NCI-H1417 treated with DMSO at 0.1 percent for 48 hours (cell line): ENCODE measurements around the gene PIK3CB.

Experiments used
- DNase-seq: peaks from one replicate; lab custom pipeline; 2025; lab: John Stamatoyannopoulos, UW

Gene PIK3CB

GRCh38 chr3:138834596-138835396 is at the start of gene PIK3CB:
TSS of gene PIK3CB (minus strand) at chr3:138834928. CDS start at chr3:138759343, 75,585 bp downstream.
- peak; percentile 60 for DNase-seq

DNA sequence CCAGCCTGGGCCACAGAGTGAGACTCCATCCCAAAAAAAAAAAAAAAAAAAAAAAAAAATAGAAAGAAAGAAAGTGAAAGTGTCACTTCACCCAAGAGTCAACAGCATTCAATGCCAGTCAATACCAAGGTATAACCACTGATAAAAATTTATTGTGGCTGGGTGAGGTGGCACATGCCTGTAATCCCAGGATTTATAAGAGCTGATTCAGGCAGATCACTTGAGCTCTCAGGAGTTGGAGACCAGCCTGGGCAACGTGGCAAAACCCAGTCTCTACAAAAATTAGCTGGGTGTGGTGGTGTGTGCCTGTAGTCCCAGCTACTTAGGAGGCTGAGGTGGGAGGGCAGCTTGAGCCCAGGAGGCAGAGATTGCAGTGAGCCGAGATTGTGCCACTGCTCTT is 46.5 kb upstream of the PIK3CB start:
- no peak for DNase-seq

DNA sequence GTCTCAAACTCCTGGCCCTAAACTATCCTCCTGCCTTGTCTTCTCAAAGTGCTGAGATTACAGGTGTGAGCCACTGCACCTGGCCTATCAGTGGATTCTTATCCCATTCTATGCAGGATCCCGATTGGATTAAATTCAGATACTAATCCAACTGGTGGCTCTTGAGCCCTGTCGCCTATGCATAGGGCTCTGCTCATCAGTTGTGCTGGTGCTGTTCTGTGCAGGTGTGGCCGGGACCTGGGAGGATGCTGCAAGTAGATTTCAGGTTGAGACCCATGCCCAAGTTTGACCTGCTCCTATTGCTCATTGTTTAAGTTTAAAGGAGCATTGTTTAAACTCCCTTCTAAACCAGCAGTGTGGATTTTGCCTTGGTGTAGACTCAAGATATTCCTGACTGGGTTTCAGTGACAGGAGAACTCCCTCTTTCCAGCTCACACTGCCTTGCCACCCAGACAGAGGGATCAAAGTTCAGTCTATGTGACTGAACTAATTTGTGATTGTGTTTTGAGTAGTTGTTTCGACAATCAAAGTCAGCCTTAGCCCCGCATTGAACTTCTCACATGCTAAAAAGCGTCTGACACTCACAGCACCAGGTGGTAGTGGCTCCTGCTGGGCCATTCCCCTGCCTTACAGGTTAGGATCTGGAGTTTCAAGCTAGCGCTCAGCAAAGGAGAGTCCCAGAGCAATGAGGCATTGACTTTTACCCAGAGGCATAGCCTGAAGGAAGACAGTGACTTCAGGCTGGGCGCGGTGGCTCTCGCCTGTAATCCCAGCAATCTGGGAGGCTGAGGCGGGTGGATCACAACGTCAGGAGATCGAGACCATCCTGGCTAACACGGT is 45.0 kb upstream of the PIK3CB start:
- no peak for DNase-seq

- DNase-seq = no peak
Observed at GRCh38 chr3:138877226-138877625, 42.5 kb upstream of the PIK3CB start.

GRCh38 chr3:138875754-138876664 is 41.3 kb upstream of the PIK3CB start:
- DNase-seq = no peak

GRCh38 chr3:138875096-138875753 is 40.5 kb upstream of the PIK3CB start:
- no peak for DNase-seq

- no peak for DNase-seq
Observed at GRCh38 chr3:138873471-138874278, 38.9 kb upstream of the PIK3CB start.

DNA sequence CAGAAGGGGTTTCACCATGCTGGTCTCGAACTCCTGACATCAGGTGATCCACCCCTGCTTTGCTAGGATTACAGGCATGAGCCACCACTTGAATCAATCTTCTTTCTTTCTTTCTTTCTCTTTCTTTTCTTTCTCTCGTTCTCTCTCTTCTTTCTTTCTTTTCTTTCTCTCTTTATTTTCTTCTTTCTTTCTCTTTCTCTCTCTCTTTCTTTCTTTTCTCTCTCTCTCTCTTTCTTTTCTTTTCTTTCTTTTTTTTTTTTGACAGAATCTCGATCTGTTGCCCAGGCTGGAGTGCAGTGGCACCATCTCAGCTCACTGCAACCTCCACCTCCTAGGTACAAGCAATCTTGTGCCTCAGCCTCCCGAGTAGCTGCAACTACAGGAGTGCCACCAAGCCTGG is 37.9 kb upstream of the PIK3CB start:
- no peak for DNase-seq

DNA sequence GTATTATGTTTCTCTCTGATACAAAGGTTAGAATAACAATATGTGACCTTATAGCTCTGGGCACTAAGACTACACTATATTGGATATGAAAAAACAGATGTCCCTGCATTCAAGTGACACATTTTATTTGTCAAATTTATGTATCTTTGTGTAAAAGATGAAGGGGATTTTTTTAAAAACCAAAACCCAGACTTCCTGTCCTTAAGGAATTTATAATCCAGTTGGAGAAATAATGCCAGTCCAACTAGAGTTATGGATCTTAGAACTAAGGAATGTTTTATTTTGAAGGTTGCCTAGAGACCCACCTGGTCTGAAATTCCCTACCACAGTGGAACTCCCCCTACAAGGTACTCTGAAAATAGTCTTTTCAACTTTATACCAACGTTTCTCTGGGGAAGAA is 33.3 kb upstream of the PIK3CB start:
- no peak for DNase-seq

- DNase-seq = no peak
Observed at GRCh38 chr3:138863776-138864113, 29.0 kb upstream of the PIK3CB start.

- DNase-seq = no peak
Observed at GRCh38 chr3:138862924-138863775, 28.4 kb upstream of the PIK3CB start.

- no peak for DNase-seq
Observed at GRCh38 chr3:138862531-138862923, 27.8 kb upstream of the PIK3CB start.

DNA sequence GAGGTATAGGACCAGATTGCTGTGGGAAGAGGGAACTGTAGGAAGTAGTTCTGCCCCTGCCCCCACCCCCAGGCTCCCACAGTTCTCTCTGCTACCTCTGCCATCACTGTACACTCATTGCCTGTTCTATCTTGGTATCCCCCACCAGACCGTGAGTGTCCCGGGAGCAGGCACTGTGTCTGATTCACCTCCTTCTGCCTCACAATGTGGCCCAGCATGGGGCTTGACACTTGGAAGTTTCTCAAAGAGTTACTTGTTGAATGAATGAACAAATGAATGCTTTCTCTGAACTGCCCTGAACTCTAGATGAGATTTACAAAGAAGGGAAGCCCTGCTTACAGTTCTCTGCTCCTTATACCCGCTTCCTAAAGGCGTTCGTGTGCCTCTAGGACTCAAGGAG is 27.1 kb upstream of the PIK3CB start:
- DNase-seq = no peak

- DNase-seq = no peak
Observed at GRCh38 chr3:138856799-138857198, 22.1 kb upstream of the PIK3CB start.

- DNase-seq = no peak
Observed at GRCh38 chr3:138854940-138855339, 20.2 kb upstream of the PIK3CB start.

DNA sequence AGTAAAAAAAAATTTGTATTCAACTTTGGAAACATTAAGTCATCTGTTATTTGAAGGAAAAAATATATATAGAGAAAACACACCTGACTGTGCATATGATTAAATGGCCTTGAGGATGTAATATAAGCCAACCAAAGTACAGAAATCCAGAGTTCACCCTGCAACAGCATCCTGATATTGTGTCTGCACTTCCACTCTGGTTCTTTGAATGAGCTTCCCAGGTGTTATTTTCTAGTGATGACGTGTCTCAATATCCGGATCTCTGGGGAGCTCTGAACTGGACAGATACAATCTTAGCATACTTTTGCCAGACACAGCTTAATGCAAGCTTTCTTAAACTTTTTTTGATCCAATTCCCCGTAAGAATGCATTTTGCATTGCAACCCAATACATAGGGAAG is 19.5 kb upstream of the PIK3CB start:
- DNase-seq = no peak

- DNase-seq = no peak
Observed at GRCh38 chr3:138850151-138850550, 15.4 kb upstream of the PIK3CB start.

DNA sequence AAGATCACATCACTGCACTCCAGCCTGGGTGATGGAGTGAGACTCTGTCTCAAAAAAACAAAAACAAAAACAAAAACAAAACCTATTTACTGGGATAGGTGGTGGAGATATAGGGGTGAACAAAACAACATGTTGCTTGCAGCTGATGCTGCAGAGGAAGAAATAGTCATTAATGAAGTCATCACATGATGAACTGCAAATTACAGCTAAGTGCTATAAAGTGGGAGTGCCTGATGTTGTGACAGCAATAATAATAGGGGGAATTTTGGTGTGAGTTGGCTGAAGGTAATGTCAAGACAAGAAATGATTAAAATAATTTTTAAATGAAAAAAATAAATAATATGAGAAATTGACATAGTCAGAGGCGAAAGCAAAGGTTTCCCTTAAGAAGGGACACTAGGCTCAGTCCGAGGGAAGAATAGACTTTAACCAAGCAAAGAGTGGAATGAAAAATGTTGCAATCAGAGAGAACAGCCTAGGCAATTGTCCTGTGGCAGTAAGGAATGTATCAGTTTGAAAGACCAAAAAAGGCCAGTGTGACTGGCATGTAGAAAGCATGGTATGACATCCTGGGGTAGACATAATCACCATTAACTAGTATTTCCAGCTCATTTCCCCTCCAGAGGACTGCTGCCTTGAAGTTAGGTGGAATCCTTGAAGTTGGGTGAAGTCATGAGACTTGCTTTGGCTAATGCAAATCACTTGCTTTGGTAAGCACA is 14.7 kb upstream of the PIK3CB start:
- DNase-seq = no peak

GRCh38 chr3:138848696-138849095 is 14.0 kb upstream of the PIK3CB start:
- DNase-seq = no peak
